GM18526 (cell line): ENCODE results near the gene MFGE8.

Experiments
- POLR2A ChIP-seq: IDR thresholded peaks from 3 replicates; pipeline ENCODE4 v1.6.1; 2011; ENCODE audit not compliant: insufficient read length; ENCODE audit errors: extremely low read depth

Gene MFGE8

GRCh38 chr15:88913017-88913849 lies at the start of gene MFGE8:
TSS of gene MFGE8 (minus strand) at chr15:88913379. CDS start at chr15:88913319, 60 bp downstream.
- peak; percentile 46 for TF ChIP-seq POLR2A

- TF ChIP-seq POLR2A = no peak
These were observed 46.3 kb upstream of the MFGE8 start for GRCh38 chr15:88959445-88959844.

- no peak for TF ChIP-seq POLR2A
These were observed 43.7 kb upstream of the MFGE8 start for GRCh38 chr15:88956906-88957305.

GRCh38 chr15:88956263-88956662 lies 43.1 kb upstream of the MFGE8 start:
- TF ChIP-seq POLR2A = no peak

- no peak for TF ChIP-seq POLR2A
These were observed 41.5 kb upstream of the MFGE8 start for GRCh38 chr15:88954431-88955277.

GRCh38 chr15:88950600-88951160 lies 37.5 kb upstream of the MFGE8 start:
- TF ChIP-seq POLR2A = no peak

GRCh38 chr15:88949734-88950400 lies 36.7 kb upstream of the MFGE8 start:
- no peak for TF ChIP-seq POLR2A

- no peak for TF ChIP-seq POLR2A
These were observed 27.0 kb upstream of the MFGE8 start for GRCh38 chr15:88940110-88940675.

- no peak for TF ChIP-seq POLR2A
These were observed 26.3 kb upstream of the MFGE8 start for GRCh38 chr15:88939486-88939806.

GRCh38 chr15:88938802-88939485 lies 25.8 kb upstream of the MFGE8 start:
- TF ChIP-seq POLR2A = no peak

- no peak for TF ChIP-seq POLR2A
These were observed 19.7 kb upstream of the MFGE8 start for GRCh38 chr15:88932875-88933330.

GRCh38 chr15:88932271-88932874 lies 19.2 kb upstream of the MFGE8 start:
- no peak for TF ChIP-seq POLR2A

- no peak for TF ChIP-seq POLR2A
These were observed 17.4 kb upstream of the MFGE8 start for GRCh38 chr15:88930579-88930978.
